Measurements from ENCODE around the gene FADS1.

GRCh38 chr11:61773809-61774208, 43.0 kb downstream of the FADS1 start:
- TF ChIP-seq, protein P1, sequence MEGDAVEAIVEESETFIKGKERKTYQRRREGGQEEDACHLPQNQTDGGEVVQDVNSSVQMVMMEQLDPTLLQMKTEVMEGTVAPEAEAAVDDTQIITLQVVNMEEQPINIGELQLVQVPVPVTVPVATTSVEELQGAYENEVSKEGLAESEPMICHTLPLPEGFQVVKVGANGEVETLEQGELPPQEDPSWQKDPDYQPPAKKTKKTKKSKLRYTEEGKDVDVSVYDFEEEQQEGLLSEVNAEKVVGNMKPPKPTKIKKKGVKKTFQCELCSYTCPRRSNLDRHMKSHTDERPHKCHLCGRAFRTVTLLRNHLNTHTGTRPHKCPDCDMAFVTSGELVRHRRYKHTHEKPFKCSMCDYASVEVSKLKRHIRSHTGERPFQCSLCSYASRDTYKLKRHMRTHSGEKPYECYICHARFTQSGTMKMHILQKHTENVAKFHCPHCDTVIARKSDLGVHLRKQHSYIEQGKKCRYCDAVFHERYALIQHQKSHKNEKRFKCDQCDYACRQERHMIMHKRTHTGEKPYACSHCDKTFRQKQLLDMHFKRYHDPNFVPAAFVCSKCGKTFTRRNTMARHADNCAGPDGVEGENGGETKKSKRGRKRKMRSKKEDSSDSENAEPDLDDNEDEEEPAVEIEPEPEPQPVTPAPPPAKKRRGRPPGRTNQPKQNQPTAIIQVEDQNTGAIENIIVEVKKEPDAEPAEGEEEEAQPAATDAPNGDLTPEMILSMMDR (IDR thresholded peaks at IDR 0.05), result no peak
- no peak for TF ChIP-seq EP300 (IDR thresholded peaks at IDR 0.05)
- no peak for TF ChIP-seq POLR2A (IDR thresholded peaks at IDR 0.05)

Measured in stomach (tissue), 4 donors.